HG02943 (cell line): ENCODE data around the gene RBFOX2.
"Not testable (repeated sequence)": the region's sequence is repeated elsewhere in the genome, so short reads cannot be mapped to it uniquely, and the experiment has no call there.

Experiments
- ATAC-seq: cut with Tn5 transposase; IDR thresholded peaks from one replicate; pipeline ENCODE4 v1.9.1; 2021; ENCODE audit warnings: mild to moderate bottlenecking, low read depth, moderate library complexity; ENCODE audit not compliant: unreplicated experiment

The RBFOX2 gene

DNA sequence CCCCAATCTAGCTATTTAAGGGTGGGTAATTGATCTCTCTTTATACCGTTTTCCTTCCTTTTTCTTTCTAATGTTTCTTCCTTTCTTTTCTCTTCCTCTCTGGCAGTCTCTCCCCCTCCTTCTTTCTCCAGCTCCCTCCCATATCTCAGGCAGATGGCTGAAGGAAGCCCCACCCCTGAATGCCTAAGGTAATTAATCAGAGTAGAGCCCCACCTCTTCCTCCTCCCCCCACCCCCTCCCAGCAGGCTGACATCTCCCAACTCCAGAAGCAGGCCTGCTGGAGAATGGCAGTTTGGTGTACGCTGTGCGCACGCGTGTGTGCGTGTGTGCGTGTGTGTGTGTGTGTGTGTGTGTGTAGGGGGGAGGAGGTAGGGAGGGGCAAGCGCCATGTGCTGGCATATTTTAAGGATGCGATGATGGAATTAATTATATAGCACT is 188.3 kb downstream of the RBFOX2 start:
- no peak for ATAC-seq

DNA sequence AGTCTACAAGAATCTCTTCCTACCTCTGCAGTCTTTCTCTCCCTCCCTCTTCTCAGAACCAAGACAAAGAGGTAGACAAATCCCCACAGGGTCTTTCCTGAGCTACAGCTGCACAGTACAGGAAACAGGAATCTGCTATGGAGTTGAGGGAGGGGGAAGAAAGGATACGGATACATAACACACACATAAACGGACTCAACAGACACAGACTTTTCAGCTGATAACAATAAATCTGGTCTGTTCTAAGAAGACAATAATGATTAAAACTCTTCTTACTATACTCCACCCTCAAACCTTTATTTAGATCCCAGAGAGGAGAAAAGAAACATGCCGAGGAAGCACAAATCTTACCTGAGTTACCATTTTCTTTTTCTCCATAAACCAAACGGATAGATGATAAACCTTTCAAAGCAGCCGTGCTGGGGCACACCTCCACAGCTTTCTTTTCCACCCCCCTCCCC is 188.8 kb downstream of the RBFOX2 start:
- no peak for ATAC-seq

DNA sequence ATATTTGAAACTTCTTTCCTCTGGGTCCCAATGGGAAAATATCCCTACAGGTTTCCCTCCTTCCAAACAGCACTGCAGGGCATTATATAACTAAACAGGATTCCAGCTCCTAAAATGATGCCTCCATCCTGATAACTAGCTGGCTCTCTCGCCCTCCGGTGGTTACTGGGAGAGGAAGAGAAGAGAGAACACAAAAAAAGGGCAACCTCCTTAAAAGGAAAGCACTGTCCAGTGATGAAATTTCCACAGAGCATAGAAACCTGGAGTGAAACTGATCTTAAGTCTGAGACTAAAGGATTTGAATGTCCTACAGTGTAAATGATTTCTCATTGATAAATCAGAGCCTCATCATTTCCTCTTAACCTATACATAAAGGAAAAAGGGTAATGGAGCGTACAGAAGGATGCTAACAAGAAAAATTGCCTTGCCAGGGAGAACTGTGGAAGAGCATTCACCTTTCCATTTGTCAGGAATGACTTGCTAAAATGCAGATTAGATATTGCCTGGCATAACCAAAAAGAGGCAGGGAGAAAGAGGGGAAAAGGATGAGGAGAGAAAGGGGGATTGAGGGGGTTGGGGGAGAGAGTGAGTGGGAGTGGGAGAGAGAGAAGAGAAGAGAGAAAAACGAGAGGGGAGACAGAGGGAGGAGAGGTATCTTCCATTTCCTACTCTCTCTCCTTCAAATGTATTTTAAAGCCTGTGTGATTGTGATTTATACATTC is 189.6 kb downstream of the RBFOX2 start:
- ATAC-seq, result no peak

DNA sequence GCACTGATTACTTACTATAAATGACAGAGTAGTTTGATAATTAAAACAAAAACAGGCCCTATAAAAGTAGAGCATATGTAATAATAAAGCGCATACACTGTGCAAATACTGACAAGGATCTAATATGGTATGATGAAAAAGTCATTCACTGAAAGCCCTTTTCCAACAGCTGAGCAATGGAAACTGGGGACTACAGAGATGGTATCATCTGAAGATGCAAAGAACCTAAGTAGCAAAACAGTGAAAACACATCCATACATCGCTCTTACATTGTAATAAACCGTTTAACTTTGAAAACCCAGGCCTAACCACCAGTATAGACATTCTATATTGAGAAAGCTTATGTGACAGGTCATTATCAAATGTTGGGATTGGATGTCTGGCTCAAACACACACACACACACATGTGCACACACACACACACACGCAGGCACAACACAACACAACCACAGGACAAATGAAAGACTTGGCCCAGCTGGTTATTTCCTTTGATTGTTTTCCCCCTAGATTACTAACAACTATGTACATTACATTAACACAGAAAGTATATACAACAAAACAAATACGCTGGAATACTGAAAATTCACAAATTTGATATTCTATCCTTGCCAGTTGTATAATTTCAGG is 191.4 kb downstream of the RBFOX2 start:
- no peak for ATAC-seq

DNA sequence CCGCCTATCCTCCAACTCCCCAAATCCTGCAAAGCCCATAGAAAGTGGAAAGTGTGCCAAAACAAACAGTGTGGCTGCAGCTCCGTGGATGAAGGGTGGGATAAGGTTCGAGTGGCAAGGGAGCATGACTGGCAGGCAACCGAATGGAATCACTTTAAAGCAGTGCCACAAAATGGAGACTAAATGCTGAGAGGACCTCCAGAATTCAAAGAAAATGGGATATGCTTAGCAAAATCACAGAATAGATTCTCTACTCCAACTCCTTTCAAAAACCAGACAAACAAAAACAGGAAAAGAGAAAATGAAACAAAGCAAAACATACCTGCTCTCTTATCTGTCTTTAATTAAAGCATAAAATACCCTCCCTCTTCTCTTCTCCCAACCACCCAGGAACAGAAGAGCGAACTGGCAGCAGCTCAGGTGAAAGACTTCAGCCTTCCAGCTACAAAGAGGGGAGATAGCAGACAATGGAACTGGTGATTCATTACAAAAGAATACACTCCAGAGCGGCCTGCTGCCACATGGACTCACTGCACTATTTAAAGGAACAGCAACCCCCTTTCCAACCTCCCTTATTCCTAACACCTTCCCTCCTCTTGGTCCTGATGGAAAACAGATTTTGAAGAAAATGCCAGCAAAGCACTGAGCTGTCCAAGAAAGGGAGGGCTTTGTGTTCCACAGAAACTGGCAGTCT is 192.5 kb downstream of the RBFOX2 start:
- ATAC-seq, result no peak

DNA sequence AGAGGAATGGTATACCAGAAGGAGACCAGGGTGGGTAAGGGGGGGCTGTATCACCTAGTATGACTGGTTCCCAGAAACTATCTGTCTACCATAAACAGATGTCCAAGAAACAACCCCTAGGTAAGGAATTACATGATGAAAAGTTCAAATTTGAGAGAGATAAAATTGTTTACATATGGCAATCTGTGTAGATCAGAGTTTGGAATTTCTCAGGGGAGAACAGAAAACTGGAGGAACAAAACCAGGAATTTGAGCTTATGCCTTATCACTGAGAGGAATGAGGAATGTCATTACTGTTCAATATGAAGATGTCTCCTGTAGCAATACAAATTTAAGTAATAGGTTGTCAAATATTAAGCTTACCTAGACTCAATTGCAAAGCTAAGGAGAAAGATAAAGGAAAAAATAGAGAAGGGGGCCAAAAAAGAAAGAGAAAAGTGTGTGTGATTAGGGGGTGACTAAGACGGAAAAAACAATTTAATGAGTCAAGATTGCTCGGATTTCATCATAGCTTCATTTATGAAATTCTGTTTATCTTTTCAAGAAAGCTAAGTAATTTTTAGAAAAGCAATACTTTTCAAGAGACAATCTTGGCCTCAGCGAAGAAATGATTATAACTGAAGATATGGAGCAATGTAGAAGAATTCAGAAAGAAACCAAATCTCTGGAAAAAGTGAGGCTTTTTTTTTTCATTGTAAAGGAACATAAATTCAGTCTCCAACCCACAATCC is 193.2 kb downstream of the RBFOX2 start:
- ATAC-seq, result no peak

DNA sequence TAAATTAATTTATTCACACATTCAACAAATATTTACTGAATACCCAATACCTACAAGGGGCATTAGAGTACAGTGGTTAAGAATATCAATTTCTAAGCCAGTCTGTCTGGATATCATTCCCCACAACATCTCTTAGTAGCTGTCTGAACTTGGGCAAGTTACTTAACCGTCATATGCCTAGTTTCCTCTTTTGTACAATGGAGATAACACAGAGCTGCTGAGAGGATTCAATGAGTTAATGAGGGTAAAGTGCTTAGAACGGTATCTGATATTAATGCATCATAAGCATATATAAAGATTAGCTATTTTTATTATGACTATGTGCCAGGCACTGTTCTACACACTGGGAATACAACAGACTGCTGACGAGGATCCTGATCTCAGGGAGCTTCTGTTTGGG is 194.6 kb downstream of the RBFOX2 start:
- no peak for ATAC-seq

DNA sequence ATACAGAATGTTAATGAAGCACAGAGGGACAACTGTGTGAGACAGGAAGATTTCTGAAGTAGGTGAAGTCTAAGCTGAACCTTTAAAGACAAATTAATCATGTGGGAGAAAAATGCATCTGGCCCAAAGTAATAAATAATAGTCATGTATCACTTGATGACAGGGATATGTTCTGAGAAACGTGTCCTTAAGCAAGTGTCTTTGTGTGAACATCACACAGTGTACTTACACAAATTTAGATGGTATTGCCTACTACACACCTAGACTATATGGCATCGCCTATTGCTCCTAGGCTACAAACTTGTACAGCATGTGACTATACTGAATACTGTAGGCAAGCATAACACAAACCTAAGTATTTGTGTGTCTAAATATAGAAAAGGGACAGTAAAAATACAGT is 198.3 kb downstream of the RBFOX2 start:
- no peak for ATAC-seq

DNA sequence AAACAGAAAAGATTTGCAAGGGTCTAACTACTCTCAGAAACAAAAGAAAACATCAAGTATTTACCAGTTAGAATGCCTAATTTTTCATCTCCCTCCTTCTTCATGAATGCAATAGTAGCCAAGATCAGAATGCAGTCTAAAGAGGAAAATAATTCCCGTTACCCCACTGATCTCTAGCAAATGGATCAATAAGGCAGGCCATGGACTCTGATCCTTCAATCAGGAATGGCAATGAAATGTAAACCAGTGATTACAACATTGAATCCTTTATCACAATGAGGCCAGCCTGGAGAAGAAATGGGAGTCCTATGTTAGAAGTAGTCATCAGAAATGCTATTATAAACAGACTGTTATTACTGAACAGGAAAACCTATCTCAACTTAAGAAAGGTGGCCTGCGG is 204.4 kb downstream of the RBFOX2 start:
- ATAC-seq, result no peak

DNA sequence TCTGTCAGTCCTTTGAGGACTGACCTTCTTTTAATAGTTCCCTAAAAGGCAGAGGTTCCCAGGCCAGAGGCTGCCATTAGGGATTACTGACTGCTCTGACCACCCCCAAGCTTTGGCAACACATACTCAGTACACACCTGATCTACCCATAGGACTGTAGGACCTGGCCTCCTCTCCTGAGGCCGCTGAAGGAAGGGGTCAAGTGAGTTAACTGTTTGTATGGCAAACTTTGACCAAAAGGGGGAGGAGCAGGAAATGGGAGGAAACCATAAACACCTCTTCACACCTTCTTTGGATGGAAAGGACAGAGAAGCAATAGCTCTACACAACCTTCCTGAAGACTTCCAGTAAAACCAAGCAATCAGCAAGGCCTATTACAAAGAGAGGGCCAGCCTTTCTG is 207.0 kb downstream of the RBFOX2 start:
- no peak for ATAC-seq

DNA sequence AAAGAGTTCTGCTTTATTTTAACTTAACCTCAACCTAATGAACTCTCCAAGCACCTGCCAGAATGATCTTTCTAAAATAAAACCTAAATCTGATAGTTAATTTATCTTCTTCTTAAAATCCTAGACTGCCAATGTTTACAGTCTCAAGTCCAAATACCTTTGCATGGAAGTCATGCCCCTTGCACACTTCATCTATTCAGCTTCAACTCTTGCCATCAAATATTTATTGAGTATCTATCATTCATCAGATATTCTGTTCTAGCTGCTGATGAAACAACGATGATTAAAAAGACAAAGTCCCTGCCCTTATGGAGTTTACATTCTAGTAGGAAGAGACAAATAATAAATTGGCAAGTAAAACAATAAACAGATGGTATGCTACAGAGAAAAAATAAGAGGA is 209.2 kb downstream of the RBFOX2 start:
- no peak for ATAC-seq

DNA sequence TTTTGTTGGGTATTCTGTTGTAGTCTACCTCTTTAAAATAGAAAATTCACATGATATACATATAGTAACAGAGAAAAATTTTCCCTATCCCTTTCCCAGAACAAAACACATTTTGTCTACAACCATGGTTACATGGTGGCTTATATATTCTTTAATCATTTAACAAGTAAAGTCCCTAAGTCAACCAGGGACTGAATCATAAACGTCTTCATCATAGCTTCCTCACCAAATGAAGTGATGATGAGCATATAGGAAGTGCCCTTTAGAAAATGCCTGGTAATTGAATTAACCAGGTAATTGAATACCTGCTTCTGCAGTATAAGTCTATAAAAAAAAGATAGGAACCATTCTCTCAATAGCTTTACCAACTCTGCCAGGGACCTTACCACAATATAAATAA is 209.7 kb downstream of the RBFOX2 start:
- no peak for ATAC-seq

DNA sequence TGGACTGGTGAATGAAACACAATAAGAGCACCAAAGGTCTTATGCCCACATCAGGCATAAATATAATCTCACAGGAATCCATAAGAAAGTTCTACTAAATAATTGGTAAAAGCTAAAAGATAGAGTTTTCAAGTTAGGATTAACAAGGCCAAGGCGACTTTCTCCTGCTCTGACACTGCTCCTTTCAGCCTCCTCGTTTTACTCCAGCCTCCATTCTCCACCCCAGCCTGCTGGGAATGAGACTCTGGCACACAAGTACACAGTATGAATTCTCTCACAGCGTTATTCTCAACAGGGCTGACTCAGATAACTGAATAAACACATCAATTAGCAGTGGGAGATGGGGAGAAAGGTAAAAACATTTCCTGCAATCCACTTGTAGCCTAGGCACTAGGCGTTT is 216.0 kb downstream of the RBFOX2 start:
- ATAC-seq, result no peak

DNA sequence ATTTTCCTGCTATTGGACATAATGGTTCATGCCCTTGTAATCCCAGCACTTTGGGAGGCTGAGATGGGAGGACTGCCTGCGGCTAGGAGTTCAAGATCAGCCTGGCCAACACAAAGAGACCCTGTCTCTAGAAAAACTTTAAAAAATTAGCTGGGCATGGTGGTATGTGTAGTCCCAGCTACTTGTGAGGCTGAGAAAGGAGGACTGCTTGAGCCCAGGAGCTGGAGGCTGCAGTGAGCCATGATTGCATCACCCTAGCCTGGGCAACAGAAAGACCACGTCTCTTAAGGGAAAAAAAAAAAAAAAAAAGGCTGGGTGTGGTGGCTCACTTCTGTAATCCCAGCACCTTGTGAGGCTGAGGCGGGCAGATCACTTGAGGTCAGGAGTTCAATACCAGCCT is 217.0 kb downstream of the RBFOX2 start:
- ATAC-seq, result no peak

DNA sequence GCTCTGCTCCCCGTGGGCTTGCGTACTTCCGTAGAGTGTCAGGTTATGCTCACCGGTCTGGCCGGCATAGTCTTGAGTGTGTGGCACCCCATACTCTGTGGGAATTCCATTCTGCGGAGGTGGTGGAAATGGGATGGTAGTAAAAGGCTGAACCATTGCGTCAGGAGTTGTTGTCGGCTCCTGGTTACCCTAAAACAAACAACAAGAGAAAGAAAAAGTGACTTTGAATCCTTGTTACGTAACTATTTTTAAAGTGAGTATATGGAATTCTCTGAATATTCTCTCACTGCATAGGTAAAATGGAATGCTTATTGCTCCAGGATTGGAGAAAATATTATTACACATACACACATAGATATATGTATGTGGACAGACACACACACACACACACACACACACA is 218.8 kb downstream of the RBFOX2 start:
- ATAC-seq, result no peak

DNA sequence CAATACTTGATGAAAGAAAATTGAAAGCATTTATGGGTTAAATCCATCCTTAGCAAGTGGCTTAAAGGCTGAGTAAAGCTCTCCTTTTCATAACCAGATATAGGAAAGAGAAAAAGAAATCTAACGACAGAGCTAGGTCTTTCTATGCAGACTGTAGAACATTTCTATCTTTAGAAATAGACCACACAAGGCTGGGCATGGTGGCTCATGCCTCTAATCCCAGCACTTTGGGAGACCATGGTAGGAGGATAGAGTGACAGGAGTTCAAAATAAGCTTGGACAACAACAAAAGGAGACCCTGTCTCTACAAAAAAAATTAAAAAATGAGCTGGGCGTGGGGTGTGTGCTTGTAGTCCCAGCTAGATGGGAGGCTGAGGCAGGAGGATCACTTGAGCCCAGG is 220.2 kb downstream of the RBFOX2 start:
- no peak for ATAC-seq

DNA sequence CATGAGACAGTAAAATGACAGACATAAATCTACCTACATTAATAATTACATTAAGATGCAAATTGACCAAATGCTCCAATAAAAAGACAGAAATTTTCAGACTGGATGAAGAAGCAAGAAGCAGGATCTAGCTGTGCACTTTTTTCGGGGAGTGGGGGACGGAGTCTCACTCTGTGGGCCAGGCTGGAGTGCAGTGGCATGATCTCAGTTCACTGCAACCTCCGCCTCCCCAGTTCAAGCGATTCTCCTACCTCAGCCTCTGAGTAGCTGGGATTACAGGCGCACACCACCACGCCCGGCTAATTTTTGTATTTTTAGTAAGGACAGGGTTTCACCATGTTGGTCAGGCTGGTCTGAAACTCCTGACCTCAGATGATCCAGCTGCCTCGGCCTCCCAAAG is 222.0 kb downstream of the RBFOX2 start:
- not testable (repeated sequence) for ATAC-seq

DNA sequence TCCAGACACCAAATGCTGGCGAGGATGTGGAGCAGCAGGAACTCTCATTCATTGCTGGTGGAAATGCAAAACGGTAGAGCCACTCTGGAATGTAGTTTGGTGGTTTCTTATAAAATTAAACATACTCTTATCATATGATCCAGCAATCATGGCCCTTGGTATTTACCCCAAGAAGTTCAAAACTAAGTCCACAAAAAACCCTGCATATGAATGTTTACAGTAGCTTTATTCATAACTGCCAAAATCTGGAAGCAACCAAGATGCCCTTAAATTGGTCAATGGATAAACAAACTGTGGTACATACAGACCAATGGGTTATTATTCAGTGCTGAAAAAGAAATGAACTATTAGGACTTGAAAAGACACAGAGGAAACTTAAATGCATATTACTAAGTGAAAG is 223.2 kb downstream of the RBFOX2 start:
- no peak for ATAC-seq

DNA sequence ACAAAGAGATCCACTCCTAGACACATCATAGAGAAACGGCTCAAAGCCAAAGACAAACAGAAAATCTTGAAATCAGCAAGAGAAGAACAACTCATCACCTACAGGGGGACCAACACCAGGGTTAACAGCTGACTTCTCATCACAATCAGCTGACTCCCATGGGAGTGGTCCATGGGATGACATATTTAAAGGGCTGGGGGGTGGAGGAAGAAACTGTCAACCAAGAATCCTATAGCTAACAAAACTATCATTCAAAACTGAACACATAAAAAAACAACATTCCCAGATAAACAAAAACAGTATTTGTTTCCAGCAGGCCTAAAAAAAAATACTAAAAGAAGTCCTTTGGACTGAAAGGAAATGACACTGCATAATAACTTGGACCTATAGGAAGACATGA is 224.2 kb downstream of the RBFOX2 start:
- no peak for ATAC-seq

DNA sequence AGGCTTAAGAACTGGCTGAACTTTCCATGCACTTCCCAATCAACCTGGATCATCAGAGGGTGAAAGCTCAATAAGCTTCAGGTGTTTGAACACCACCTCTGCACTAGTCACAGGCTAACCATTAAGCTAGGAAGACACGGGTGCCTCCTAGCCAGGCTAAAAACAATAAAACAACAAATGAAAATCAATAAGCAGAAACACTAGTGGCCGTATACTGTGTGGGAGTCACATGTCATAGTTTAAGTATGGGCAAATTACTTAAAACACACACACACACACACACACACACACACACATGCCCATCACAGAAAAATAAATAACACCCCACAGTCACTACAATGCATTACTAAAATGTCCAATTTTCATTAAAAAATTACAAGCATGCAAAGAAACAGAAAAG is 225.7 kb downstream of the RBFOX2 start:
- no peak for ATAC-seq

DNA sequence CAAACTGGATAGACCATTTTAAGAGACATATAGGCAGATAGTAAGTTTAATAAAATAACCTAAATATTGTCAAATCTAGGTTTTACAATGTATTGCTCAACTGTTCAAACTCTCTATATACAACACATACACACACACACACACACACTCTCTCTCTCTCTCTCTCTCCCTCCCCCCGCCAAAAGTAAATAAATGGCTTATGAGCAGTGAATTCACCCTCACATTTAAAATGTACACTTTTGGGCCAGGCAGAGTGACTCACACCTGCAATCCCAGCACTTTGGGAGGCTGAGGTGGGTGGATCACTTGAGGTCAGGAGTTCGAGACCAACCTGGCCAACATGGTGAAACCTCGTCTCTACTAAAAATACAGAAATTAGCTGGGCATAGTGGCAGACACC is 227.3 kb downstream of the RBFOX2 start:
- not testable (repeated sequence) for ATAC-seq
